GM18499 (cell line): ENCODE data around the gene C14orf132.

Experiments
- ATAC-seq: cut with Tn5 transposase; IDR thresholded peaks from one replicate; pipeline ENCODE4 v1.9.1; 2021; ENCODE audit warnings: moderate number of reproducible peaks; ENCODE audit not compliant: insufficient read depth, unreplicated experiment

The C14orf132 gene

DNA sequence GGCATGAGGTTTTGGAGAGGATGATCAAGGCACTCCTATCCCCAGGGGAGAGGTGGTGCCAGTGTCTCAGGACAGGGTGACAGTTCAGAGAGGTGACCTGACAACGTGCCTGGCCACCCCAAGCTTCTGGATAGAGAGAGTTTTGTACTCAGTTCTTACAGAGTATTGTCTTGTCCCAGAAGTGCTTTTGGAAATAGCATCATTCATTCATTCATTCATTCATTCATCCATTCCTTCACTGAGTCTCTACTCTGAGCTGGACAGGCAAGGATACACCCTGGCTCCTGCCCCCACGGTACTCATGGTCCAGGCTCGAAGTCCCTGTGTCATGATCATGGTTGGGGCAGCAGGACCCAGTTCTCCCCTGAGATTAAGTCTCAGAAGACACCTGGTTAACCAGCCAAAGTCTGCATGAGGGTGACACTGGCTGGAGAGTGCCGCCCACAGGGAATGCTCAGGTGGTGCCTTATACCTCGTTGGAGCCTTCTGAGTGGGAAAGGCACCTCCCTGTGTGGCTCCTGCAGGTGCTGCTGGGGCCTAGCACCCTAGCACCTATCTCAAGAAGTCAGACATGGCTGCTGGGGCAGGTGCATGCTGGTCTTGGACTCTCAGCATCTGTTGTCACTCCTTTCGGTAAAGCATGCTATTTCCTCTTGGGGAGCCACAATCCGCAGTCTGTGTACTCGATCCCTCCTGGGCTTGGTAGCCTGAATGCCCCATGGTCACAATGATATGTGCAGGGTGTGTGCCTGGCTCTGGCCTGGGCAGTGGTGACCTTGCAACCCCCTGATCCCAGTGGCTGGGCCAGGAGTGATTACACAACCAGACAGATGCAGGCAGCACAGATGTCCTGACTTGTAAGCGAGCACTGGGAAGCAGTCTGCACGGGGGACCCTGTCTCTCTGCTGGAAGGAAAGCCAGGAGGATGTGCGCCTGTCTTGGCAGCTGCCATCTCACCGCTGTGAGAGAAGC lies 57.8 kb downstream of the C14orf132 start:
- ATAC-seq = no peak

- no peak for ATAC-seq
Measured at GRCh38 chr14:96097752-96098151, 58.6 kb downstream of the C14orf132 start.

- ATAC-seq = no peak
Measured at GRCh38 chr14:96098309-96098998, 59.3 kb downstream of the C14orf132 start.

DNA sequence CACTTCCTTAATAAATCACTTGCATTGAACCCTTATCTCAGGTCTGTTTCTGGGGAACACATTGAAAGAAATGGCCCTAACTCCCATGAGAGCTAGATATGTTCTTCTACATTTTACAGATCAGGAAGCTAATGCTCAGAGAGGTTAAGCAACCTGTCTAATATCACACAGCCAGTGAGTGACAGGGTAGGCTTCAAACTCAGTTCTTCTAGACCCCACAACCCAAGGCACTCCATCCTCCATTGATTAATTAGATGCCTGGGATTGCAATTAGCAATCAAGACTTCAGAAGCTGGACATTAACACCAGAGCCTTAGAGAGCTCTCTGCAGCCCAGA lies 59.8 kb downstream of the C14orf132 start:
- ATAC-seq = no peak

DNA sequence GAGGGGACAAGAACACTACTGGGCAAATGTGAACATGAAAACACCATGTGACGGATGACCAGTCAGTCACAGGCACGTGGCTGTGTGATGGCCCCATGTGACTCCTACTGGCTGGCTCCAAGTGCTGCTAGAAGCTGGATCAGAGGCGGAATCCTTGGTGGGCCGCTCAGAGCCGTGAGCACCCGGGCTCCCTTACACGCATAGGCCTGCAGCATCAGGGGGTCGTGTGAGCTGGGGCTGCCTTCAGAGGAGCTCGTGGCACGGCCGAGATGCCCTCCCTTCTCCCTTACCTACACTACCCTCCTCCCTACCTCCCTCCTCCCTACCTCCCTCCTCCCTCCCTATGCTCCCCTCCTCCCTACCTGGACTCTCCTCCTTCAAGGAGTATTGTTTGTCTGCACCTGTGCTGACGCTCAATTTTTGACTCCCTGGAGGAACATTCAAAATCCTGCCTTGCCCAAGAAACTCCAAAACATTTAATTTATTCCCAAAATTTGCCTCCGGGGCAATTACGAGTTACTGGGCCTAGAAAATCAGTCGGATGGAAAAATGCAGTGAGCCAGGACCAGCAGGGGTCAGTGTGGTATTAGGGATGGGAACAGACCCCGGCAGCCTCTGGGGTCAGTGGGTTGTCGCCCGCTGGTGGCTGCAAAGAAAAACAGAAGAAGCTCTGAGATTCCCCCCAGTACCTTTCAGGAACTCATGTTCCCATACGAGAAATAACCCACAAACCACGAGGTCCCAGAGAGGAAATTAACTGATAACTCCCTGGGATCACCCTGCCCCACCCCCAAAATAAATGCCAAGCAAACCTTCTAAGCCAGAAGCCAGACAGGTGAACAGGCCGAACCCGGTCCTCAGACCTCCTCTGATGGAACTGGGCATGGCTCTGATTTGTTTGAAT lies 61.3 kb downstream of the C14orf132 start:
- no peak for ATAC-seq

GRCh38 chr14:96102081-96102856 lies 63.1 kb downstream of the C14orf132 start:
- ATAC-seq = no peak

- no peak for ATAC-seq
Measured at GRCh38 chr14:96103075-96103474, 63.9 kb downstream of the C14orf132 start.

DNA sequence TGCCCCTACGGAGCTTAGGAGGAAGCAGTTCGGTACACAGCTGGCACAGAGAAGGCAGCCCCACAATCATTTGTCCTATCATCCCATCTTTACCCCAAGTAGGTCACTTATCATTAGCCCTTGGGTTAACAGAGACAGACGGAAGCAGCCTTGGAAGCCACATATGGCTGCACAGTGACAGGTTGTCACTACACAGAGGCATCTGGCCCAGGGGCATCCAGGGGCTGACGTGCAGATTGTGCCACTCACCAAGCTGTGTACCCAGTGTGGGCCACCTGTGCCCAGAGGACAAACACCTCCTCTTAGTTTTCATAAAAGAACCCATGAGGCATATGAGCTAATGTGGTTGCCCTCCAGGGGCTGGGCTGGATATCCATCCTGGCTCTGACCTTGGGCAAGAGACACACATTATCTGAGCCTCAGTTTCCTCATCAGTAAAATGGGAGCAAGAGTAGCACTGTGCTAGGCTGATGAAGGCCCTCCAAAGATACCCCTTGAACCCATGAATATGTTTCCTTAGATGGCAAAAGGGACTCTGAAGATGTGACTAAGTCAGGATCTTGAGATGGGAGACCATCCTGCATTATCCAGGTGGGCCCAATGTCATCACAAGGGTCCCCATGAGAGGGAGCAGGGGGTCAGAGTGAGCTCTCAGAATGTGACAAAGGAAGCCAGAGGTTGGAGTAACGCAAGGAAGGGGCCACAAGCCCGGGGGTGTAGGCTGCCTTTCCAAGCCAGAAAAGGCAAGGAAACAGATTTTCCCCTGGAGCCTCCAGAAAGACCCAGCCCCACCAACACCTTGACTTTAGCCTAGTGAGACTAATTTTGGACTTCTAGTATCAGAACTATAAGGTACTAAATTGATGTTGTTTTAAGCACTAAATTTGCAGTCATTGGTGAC lies 64.6 kb downstream of the C14orf132 start:
- no peak for ATAC-seq

DNA sequence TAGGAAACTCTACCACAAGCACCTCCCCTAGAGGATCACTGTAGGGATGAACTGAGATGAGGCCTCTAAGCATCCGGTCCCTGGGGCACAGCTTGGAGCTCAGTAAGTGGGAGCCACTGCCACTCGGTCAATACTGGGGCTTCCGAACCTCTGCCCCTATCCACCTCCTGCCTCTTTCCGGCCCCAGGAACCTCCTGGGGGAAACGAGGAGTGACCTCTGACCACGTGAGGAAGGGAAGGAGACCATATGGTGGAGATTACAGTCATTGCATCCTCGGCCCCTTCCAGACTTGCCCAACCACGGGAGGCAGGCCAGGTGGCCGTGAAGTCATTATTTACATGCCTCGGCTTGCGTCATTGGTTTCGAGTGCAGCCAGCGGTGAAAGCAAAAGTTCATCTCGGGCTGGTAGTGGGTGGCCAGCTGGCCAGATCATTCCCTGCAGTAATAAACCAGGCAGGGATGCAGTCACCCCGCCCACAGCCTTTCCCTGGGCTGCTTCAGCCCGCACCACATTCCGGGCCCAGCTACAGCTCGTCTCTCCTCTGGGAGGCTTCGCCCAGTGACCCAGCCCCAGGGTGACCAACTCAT lies 65.4 kb downstream of the C14orf132 start:
- ATAC-seq = no peak

DNA sequence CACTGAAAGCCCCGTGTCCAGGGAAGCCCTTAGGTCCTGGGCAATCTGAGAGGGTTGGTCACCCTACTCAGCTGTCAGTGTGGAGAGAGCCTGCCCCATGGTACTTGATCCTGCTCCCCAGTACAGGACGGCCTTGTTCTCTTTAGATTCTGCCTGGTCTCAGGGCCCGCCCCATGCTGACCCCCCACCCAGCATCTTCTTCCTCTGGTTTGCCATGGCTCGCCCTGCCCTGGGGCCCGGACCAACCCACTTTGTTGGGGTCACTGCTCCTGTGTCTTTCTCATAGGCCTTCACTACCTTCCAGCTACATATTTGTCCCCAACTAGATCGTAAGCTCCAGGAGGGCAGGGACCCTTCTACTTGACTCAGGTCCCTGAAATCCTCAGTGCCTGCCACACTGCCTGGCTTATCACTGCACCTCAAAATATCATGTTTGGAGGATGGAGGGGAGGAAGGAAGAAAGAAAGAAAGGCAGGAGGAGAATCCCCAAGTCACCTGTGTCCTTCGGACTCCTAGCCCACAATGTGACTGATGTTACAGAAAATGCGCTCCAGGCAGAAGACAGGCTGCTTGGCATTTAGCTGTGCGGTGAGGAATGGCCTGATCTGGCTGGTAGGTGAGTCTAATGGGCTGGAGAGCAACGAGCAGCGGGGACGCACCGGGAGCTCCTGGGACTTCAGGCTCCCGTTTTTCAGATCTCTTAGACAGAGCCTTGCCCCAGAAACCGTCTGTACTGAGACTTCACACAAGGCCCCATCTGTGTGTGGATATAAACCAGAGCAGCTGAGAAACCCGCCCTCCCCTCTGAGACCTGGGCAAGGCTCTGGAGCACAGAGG lies 66.1 kb downstream of the C14orf132 start:
- no peak for ATAC-seq

GRCh38 chr14:96105926-96106441 lies 66.8 kb downstream of the C14orf132 start:
- ATAC-seq = no peak

DNA sequence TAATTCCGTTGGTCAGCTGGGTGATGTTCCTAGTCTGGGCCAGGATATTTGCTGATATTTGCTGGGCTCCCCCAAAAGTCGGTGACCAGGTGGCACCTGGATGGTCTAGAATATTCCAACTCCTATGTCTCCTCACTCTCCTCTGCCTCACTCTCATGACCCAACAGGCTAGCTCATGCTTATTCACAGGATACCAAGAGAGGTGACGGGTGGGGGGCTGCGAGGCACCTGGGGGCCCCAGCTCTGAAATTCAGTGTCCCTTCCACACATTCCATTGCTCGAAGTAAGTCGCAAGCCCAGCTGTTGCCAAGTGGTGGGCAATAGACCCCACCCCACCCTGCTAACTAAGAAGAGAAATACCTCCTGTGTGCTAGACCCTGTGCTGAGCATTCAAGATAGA lies 67.7 kb downstream of the C14orf132 start:
- ATAC-seq = no peak

DNA sequence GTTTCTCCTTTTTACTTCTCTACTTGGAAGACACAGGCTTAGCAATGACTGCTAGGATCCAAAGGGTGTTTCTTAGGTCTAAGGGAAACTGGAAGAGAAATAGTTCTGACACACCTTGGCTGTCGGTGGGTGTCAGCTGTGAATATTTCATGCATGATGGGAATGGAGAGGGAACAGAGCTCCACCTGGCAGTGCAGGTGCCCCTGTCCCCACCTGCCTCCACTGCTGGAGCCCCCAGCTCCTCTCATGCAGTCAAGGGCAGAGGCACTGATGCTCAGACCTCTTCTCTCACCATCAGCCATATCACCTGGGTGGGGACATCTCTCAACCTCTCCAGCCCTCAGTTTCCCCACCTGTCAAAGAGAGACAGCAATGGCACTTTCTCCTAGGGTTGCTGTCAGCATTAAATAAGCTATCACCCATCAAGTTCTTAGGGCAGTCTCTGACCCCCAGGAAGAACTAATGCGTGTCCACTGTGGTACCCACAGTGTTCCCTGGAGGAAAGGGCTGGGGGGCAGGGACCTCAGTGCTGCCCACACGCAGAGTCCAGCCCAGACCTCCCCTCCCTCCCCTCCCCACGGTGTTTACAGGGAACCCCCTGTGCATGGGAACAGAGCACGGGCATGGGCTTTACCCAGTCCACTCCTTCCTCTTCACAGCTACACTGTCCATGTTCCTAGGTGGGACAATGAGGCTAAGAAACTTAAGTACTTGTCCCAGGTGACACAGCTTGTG lies 69.1 kb downstream of the C14orf132 start:
- ATAC-seq = no peak

- no peak for ATAC-seq
Measured at GRCh38 chr14:96108911-96109310, 69.7 kb downstream of the C14orf132 start.

- no peak for ATAC-seq
Measured at GRCh38 chr14:96109596-96110355, 70.6 kb downstream of the C14orf132 start.

- no peak for ATAC-seq
Measured at GRCh38 chr14:96112032-96112431, 72.9 kb downstream of the C14orf132 start.
